Lower leg skin (tissue), 4 donors: ENCODE measurements around the gene LRIG1. TPM values are rescaled to one million over a fixed set of nuclear protein-coding genes. Genes with fewer than 3 reads are reported as not detected.

Source experiments
- DNase-seq, 2 donors: peaks; one replicate each; pipeline ENCODE4 v3.0.0-alpha.2; 2019; ENCODE audit warnings: low spot score in 2 of 2
- H3K4me3 ChIP-seq: fragments of 200-600 bp; sonication (generic); 2 replicates; pipeline ENCODE4 v1.5.1; 2017; ENCODE audit warnings: mild to moderate bottlenecking, low read depth; ENCODE audit not compliant: poor library complexity, severe bottlenecking
- POLR2A ChIP-seq, 2 donors: fragments of 450-650 bp; IDR thresholded peaks; one replicate each; pipeline ENCODE4 v1.6.1; 2016 to 2017; ENCODE audit warnings: antibody characterized with exemption in 2 of 2, mild to moderate bottlenecking in 1 of 2, moderate library complexity in 1 of 2
- WGBS, 2 donors: methylation state at CpG; one replicate each; pipeline ENCODE4 v1.1.5; 2018; 5-methylcytosine and 5-hydroxymethylcytosine counted together
- intact Hi-C: fragments of 100-400 bp; cut with DNase I; formaldehyde crosslinking; loops from one replicate; pipeline ENCODE4 v1.15.0; 2023; ENCODE audit warnings: low total_unique reads
- total RNA-seq, 4 donors: library from RNA; depleted of rRNA; stranded (reverse); fragments of >200 nt; gene quantifications; one replicate each; pipeline ENCODE4 v1.1.0, GENCODE V29; 2016
- TF ChIP-seq, protein P1 (sequence below), 3 donors: fragments of 450-650 bp; IDR thresholded peaks; one replicate each; pipeline ENCODE4 v1.5.1; 2016; ENCODE audit warnings: antibody characterized with exemption in 3 of 3, mild to moderate bottlenecking in 3 of 3, moderate library complexity in 2 of 3

The LRIG1 gene
- total RNA-seq, 4 donors from 2014 or later: 53.3 to 91.5 (median 69.8) TPM

GRCh38 chr3:66463054-66463631, 37.7 kb downstream of the LRIG1 start:
- no peak overlapping the region for H3K4me3 ChIP-seq
- 86 to 87% methylated on average over 7 of the region's 7 CpGs for WGBS, 2 donors
- DNase-seq: no peak
- intact Hi-C loops: no loop called here
- no peak for TF ChIP-seq POLR2A (IDR thresholded peaks at IDR 0.05)
- TF ChIP-seq, protein P1, sequence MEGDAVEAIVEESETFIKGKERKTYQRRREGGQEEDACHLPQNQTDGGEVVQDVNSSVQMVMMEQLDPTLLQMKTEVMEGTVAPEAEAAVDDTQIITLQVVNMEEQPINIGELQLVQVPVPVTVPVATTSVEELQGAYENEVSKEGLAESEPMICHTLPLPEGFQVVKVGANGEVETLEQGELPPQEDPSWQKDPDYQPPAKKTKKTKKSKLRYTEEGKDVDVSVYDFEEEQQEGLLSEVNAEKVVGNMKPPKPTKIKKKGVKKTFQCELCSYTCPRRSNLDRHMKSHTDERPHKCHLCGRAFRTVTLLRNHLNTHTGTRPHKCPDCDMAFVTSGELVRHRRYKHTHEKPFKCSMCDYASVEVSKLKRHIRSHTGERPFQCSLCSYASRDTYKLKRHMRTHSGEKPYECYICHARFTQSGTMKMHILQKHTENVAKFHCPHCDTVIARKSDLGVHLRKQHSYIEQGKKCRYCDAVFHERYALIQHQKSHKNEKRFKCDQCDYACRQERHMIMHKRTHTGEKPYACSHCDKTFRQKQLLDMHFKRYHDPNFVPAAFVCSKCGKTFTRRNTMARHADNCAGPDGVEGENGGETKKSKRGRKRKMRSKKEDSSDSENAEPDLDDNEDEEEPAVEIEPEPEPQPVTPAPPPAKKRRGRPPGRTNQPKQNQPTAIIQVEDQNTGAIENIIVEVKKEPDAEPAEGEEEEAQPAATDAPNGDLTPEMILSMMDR (IDR thresholded peaks at IDR 0.05): no peak

DNA sequence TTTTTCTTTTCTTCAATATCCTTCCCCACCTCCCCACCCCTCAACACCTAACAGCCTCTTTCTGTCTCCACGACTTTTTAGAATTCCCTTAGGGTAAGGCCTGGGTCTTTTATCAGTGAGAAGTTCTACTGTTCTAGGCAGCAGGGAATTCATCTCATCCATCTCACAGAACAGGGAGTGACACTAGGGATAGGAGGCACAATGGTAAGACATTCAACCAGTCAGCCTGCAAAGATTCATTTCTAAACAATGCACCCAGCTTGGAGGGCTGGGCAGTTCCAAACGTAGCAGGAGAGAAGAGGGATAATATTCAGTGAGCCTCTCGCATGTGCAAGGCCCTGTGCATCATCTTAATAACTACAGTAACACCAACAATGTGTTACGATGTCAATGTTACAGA, 43.6 kb downstream of the LRIG1 start:
- DNase-seq: no peak
- TF ChIP-seq, protein P1 (IDR thresholded peaks at IDR 0.05): no peak
- TF ChIP-seq POLR2A (IDR thresholded peaks at IDR 0.05): no peak
- intact Hi-C loops: no loop called here
- 77% methylated on average over 4 of the region's 4 CpGs for WGBS, 2 donors
- H3K4me3 ChIP-seq: no peak overlapping the region

DNA sequence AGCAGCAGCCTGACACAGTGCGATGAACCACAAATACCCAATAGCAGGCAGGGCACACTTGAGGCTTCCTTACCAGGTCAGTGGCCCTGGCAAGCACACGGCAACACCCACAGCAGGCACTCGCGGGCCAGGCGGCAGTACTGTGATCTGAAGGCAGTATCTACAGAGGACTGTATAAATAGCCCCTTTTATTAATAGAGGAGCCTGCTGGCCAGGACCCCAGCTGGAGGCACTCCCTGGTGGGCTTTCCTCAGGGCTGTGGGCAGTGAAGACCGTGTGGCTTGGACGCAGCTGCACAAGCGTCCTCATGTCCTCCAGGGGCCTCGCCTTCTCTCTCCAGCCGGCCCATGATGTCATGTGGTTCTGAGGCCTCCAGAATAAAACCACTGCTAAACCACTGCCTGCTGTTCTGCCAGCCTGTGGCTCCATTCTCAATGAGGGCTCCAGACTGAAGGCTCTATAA, 44.1 kb downstream of the LRIG1 start:
- TF ChIP-seq POLR2A (IDR thresholded peaks at IDR 0.05): no peak
- TF ChIP-seq, protein P1 (IDR thresholded peaks at IDR 0.05): no peak
- intact Hi-C loops: no loop called here
- no peak for DNase-seq
- WGBS, 2 donors: 56 to 65% methylated on average over 10 of the region's 10 CpGs
- no peak overlapping the region for H3K4me3 ChIP-seq

- intact Hi-C loops: no loop called here
- DNase-seq: no peak
- WGBS, 2 donors: 75 to 80% methylated on average over 8 of the region's 8 CpGs
- no peak for TF ChIP-seq POLR2A (IDR thresholded peaks at IDR 0.05)
- TF ChIP-seq, protein P1 (IDR thresholded peaks at IDR 0.05): no peak
- no peak overlapping the region for H3K4me3 ChIP-seq
These were observed 46.4 kb downstream of the LRIG1 start for GRCh38 chr3:66454464-66454859.

DNA sequence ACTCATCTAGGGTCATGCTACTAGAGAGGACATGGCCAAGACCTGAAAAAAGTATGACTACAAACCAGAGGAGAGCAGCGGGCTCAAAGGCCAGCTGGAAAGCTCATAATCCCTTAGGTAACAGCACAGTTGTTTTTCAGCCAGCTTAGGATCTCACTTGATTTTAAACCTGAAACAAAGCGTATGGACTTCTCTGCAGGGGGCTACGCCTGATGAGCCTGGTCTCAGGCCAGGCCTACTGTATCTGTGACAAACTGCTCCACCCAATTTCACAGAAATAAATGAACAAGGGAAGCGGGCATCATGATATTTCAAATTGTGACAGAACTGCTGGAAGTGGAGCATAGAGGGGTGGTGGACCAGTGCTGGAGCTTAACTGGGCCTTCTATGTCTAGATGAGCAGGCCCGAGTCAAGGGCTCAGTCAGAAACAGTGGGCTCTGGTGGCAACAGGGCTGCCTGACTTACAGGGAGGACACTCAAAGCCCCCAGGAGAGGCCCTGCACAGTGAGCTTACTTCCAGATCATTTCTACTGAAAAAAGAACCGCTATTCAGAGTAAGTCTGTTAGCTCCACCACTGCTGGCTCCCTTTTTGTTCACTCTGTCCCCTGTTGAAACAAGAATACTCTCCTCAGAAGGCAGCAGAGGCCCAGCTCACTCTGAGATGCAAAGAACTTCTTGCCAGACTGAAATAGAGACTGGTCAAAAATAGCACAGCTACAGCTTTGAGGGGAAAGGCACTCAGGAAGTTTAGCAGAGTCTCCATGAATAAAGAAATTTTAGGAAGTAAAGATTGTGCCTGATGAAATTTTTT, 47.0 kb downstream of the LRIG1 start:
- intact Hi-C loops: no loop called here
- TF ChIP-seq POLR2A (IDR thresholded peaks at IDR 0.05): no peak
- TF ChIP-seq, protein P1 (IDR thresholded peaks at IDR 0.05): no peak
- no peak for DNase-seq
- WGBS, 2 donors: 81 to 84% methylated on average over 6 of the region's 6 CpGs
- no peak overlapping the region for H3K4me3 ChIP-seq
